Activated naive CD4-positive, alpha-beta T cell (primary cell): ENCODE measurements around the gene TEX2.
"Not testable (repeated sequence)": the region's sequence is repeated elsewhere in the genome, so short reads cannot be mapped to it uniquely, and the experiment has no call there.

Experiments
- DNase-seq, 4 experiments: peaks; one replicate each; lab custom pipeline; 2025; lab: John Stamatoyannopoulos, UW

Gene TEX2

DNA sequence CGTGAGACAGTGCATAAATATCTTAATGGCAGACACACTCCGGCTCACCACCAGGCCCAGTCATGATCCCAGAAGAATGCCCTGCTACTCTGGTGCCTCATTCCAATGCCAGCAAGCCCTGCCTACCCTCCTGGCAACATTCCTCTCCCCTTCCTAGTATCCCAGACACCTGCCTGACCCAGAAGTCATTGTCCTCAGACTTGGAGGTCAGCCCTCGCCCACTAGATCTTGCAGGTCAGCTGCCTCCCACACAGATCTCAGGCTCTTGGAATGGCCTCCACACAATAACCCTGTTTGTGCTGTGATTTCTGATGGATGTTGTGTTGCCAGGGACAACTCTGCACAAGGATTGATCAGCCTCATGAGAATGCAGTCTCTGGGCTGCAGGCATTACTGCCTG lies 1.8 kb upstream of the TEX2 start:
- DNase-seq, result no peak

DNA sequence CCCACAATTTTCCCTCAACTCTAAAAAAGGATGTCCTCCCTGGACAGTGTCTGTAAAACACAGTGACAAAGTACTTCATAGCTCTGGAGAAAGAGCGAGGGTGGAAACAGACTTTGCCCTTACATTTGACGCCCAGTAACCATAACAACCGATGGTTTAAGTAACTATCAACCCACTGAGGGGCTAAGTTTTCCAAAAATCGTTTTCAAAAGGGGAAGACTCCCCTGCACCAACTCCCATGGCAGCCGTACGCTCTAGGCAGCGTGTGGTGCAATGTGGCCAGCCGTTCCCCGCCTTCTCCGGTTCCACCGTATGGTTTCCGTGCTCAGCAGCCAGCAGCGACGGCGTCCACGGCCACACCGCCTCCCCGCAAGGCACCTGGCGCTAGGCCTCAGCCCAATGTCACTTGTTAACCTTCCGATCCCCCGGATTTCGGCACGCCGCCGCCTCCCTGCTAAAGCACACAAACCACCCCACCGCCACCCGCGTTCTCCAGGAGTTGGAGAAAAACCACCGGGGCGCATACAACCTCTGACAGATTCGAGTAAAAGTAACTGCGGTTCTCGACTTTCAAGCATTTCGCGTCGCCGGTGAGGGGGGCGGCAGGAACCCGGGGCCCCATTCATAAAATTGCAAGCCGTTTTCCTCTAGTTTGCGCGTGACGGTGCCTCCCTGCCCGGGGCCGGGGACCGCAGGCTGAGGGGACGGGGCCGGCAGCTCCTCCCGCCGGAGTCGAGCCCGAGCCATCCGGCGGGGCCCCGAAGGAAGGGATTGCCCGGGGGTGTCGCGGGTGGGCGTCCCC lies 661 bp downstream of the TEX2 start:
- DNase-seq, result peak; percentile 26 to 65 (median 46)

DNA sequence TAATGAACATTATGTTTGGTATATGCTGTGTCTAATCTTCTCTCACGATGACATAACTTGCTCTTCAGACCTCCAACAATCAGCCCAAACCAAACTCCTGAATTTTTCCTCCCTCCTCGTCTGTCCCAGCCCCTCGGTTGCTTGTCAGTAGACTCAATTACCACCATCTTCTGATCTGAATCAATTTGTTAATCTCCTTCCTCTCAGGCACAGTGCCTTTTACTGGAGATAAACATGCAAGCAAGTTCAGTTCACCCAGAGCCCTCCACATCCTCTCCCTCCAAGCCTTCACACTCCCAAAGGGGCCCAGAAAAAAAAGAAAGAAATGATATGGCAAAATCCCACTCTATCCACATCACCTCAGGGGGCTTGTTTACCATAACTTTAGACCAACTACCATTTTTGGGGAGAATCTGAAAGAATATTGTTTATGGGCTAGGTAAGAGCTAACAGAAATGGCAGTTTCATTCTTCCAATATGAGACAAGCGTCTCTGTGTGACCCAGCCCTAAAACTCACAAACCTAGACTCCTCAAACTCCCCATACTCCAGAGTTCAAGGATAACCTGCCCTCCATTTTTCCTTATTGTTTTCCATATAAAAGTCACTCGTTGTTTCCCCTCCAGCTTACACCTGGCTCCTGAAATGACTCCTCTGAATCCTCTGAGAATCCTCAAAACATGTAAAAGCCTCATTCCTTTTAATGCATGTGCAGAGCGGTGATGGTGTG lies 1.5 kb downstream of the TEX2 start:
- DNase-seq, result no peak

DNA sequence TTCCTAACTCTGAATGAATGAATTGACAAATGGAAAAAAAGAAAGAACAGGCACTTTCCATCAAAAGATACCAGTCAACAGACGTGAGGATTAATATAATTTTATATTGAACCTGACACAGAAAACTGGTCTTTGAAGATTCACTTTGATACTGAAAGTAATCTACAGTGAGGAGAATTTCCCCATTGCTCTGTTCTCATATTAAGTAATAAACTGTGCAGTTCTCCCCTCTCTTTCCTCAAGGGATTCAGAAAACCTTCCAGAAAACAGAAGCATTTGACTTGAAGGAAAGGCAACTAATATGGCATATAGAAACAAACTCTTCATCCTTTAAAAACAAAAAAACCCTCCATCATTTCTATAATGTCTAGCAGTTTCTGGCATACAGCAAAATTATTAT lies 2.2 kb downstream of the TEX2 start:
- DNase-seq, result no peak

DNA sequence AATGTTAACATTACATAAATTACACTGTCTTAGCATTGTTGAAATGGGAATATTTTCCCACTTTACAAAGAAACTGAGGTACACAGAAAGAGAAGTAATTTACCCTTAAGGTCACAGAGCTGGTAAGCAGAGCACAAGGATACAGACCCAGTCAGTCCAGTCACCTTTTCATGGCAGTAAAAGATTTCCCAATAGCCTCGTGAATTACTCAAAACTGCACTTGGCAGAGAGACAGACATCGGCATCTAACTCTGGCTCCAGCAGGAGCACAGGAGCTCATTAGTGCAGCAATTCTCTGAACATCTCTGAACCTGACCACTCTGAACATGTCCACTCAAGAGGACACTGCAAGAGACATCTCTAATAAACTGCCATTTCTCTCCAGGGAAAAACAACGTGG lies 3.1 kb downstream of the TEX2 start:
- DNase-seq, result no peak

DNA sequence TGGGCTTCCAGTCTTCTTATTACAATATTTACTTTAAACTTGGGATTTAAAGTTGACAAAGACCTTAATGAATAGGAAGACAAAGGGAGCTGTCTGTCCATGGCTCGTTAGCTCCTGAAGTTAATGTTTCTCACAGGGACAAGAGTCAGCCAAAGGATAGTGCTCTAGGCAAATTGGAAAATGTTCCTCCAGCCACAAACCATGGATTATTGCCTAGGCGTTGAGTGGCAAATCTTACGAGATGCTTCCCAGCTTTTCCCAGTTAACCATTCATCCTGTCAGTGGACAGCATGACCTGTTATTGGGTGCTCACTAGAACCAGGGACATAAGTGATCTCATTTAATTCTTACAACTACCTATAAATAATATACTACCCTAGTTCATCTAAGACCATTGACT lies 3.6 kb downstream of the TEX2 start:
- no peak for DNase-seq

DNA sequence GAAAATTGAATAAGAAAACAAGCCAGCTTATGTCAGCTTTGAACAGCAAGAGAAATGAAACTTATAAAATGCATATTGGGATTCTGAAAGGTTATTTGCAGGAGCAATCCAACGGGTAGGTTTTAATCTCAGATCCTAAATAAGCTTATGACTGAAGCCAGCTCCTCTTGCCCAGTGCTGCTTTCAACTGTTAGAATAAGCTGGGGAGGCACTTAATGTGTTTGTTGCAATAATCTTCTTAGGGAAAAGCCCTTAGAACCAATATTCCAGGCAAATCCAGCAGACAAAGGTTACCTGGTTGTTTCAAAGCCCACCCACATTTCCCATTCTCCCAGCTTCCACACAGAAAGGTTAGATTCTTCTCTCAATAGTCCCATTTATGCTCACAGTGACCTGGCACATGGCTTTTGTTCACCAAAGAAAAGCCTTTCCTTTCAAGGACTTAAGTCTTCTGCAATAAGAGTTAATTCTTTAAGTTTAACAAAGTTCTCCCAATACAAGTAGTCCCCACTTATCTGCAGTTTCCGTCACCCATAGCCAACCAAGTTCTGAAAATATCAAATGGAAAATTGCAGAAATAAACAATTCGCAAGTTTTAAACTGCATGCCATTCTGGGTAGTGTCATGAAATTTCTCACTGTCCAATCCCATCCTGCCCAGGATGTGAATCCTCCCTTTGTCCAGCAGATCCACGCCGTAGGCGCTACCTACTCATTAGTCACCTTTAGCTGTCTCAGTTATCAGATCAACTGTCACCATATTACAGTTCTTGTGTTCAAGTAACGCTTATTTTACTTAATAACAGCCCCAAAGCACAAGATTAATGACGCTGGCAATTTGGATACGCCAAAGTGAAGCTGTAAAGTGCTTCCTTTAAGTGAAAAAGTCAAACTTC lies 5.9 kb downstream of the TEX2 start:
- DNase-seq, result no peak

DNA sequence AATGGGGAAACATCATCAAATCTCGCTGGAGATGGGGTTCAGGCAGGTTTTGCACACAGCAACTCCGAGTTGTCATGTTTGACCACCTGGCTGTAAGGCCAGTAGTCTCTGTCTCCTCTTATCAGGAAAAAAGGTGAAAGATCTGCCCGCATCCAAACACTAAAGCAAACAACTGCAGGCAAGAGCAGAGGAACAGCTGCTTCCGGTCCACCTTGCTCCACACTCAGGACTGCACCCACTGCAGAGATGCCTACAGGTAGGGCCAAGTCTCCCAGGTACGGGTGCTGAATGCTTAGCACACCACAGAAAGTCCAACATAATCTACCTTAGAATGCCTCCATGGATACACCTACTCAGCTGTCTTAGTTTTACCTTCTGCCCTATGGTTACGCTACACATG lies 7.3 kb downstream of the TEX2 start:
- DNase-seq, result no peak

DNA sequence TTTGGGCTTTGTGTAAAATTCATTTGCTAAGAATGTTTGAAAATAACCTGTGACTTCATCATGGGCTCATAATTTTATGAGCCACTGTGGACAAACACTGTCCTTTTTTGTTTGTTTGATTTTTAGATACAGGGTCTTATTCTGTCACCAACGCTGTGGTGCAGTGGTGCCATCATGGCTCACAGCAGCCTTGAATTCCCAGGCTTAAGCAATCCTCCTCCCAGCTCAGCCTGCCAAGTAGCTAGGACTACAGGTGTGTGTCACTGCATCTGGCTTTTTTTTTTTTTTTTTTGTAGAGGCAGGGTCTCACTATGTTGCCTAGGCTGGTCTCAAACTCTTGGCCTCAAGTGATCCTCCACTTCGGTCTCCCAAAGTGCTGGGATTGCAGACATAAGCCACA lies 8.3 kb downstream of the TEX2 start:
- DNase-seq, result no peak

DNA sequence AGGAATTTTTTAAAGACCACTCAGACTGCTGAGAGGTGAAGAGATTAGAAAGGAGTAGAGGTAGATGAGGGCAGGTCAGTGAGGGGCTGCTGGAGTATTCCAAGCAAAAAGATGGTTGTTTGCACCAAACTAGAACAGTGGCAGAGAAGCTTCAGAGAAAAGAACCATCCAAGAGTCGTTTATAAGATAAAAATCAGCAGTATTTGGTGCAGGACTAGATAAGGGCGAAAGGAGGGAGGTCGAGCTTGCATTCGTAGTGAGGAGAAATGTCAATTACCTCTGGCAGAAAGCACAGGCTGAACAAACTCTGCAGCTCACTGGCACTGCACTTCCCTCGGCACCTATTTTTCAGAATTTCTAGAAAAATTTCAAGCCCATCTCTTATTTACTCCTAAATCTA lies 9.6 kb downstream of the TEX2 start:
- DNase-seq, result no peak

DNA sequence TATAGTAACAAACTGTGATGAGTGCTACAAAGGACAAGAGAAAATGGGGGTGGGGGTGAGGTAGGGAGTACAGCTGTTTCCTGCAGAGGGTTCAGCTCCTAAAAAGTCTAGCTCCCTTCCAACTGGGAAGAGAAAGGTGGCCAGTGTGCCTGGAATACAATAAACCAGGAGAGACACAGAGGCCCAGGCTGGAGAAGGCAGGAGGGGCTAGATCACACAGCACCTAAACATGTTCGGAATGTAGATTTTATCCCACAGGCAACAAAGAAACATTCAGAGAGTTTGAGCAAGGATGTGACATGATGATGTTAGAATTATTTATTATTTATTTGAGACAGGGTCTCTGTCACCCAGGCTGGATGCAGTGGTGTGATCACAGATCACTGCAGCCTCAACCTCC lies 10.2 kb downstream of the TEX2 start:
- no peak for DNase-seq

DNA sequence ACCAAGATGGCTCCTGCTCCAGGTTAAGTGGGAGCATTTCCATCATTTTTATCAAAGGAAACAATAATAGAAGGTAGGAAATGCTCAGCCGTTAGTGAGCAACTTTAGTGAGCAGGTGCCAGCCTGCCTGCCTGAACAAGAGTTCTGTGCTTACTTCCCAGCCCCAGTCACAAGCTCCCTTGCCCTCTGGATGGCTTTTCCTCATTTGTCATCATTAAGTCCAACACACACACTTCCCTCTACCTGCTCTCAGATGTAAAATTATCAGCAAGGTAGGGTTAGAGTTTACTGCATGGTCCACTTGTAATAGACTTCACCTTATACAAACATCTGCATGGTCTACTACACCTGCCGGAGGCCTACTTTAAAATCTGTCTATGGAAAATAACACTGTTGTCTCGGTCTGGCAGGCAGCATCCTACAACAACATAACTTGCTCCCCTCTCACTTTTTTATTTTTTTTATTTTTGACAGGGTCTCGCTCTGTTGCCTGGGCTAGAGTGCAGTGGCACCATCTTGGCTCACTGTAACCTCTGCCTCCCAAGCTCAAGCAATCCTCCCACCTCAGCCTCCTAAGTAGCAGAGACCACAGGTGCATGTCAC lies 12.7 kb downstream of the TEX2 start:
- DNase-seq, result no peak

DNA sequence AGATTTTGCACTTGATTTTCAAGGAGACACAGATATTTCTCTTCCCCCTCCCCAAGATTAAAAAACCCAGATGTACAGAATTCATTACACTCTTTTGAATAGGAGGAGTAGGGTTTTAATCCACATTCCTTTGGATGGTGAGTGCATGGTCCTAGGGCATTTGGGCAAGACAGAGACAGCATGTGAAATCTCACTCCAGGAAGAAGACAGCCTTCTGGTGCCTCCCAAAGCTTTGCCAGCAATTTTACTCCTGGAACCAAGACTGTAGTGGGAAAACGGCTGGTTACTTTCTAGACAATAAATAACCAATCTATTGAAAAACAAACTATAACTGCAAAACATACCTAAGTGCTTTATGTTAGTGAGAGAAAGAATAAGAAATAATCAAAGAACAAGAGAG lies 15.2 kb downstream of the TEX2 start:
- no peak for DNase-seq

DNA sequence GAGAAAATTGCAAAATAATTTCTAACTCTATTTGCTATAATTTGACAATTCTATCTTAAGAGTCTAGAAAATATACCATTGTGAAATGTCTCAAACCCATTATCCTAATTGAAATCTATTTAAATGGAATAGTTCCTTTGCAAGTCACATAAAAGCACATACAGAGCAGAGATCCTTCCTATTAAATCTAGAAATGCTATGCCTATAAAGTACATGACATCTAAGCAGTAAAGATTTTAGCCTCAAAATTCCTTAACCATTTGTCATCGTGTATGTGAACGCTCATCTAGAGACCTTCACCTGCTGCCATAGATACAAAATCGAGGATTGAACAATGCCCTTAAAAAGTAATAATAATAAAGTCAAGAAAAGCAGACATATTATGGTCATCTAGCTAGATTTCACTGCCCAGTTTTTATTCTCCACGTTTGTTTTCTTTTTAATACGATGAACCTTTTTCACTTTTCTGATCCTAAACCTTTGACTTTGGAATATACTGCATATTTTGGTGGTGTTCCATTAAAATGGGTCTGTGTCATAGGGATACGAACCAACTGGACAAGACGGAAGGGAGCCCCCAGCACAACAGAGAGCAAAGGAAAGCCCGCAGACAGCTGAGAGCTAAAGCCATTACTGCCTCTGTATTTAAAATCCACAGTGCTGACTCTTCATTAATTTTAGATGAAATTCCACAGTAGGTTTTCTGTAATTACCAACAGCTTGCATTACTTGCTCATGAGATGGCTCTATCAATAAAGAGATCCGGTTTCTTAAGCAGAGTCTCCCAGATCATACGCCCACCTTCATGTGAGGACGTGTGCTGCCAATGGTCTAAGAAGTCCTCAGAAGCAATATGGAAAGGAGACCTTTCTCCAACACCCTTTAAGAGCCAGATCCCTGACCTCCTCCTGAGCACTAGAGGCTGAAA lies 17.6 kb downstream of the TEX2 start:
- DNase-seq, result no peak

DNA sequence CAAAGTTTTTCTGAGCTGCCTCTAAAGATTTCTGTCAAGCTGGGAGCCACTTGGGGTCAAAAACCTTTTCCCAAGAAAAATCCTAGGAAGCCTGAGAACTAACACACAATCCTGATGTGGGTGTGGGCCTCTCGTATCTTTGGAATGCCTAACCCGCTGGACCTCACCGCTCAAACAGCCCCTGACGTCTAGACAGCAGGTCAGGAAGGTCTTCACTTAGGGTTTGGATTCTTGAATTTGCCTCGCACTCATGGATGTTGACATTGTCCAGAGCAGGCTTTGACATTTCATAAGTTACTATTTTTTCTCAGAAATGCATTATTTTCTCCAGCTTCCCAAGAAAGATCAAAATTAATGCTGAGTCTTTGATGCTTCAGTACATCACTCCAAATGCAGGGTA lies 18.9 kb downstream of the TEX2 start:
- DNase-seq, result no peak

DNA sequence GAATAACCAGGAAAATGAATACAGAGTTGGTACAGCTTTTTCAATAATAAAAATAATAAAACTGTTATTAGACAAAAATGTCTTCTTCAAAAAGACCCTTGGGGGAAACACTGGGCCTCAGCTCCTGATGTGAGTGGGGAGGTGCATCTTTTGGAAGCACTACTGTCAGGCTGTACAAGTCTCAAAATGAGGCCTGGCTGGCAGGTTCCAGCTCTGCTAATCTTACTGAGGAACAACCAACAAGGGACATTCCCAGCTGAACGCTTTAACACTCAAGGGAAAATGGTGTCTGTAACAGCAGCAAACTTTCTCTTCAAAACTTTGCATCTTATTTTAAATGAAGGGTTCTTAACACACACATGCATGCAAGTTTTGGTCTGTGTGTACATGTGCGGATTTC lies 19.7 kb downstream of the TEX2 start:
- DNase-seq, result no peak

DNA sequence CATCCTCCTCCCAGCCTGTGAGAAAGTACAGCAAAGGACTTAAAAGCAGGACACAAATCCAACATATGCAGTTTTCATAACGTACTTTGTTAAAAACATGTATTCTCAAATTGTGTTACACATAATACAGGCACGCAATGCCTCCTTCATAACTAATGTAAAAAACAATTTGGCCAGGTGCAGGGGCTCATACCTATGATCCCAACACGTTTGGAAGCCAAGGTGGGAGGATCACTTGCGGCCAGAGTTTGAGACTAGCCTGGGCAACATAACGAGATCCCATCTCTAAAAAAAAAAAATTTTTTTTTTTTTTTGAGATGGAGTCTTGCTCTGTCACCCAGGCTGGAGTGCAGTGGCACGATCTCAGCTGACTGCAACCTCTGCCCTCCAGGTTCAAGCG lies 20.4 kb downstream of the TEX2 start:
- DNase-seq, result no peak

DNA sequence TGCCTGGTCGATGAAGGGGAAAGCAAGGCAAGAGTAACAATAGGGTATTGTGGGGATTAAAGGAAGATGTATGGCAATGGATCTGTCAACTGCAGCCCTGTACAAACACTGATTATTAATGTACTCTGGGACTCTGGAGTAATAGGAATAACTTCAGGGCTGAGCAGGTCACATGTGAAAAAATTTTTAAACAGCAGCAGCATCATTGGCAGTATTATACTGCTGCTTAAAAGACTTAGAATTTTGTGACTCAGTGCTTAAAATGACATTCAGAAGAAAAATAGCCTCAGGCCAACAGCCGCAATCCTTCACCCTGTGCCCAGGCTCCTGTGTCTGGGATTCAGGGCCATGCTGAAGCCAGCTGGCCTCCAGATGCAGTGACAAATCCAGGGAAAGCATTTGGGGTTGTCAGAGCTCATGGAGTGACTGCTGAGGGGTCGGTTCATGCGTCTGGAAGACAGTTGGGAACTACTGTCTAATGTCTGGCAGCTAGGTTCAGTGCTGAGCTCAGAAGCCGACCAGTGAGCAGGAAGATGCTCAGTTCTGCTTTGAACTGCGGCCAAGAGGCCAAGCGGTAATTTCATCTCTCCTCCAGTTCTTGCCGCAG lies 22.2 kb downstream of the TEX2 start:
- DNase-seq, result no peak

DNA sequence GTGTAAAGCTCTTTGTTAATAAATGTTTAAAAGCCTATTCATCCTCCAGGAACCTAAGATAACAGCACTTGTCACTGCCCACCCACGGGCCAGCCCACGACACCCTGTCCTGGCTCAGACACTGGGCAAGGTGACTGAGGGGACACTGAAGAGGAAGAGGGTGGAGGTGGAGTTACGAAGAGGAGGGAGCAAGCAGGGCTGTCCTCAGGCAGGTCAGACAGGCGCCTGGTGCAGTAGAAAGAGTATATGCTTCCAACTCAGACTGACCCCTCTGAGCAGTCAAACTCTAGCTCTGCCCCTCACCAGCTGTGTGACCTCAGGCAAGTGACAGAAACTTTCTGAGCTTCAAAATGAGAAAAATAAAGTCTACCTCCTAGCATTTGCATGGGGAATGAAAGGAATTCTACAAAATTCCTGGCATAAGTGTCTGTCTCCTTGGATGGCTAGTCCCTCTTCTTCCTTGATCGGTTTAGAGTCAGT lies 22.8 kb downstream of the TEX2 start:
- DNase-seq, result no peak

DNA sequence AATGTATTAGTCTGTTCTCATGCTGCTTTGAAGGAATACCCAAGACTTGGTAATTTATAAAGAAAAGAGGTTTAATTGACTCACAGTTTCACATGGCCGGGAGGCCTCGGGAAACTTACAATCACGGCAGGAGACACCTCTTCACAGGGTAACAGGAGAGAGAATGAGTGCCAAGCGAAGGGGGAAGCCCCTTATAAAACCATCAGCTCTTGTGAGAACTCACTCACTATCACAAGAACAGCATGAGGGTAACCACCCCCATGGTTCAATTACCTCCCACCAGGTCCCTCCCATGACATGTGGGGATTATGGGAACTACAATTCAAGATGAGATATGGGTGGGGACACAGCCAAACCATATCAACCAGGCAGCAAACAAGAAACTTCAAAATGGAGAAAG lies 24.6 kb downstream of the TEX2 start:
- DNase-seq, result not testable (repeated sequence)
